H1 (cell line): ENCODE results near the gene POLD4. TPM values are rescaled to one million over a fixed set of nuclear protein-coding genes. Genes with fewer than 3 reads are reported as not detected.

Experiments
- BRCA1 ChIP-seq: IDR thresholded peaks from 2 replicates; pipeline ENCODE4 v1.6.1; 2012; ENCODE audit warnings: low read depth, low read length, improper control_type of control experiment
- CHD7 ChIP-seq: fragments of 300-600 bp; sonication (generic); IDR thresholded peaks from 2 replicates; pipeline ENCODE4 v1.7.1; 2012; ENCODE audit warnings: low read length, moderate library complexity, mild to moderate bottlenecking, inconsistent platforms; ENCODE audit not compliant: insufficient replicate concordance
- MAFK ChIP-seq: IDR thresholded peaks from 2 replicates; pipeline ENCODE4 v1.6.1; 2012; ENCODE audit warnings: low read depth, mild to moderate bottlenecking, improper control_type of control experiment, low read length
- MAX ChIP-seq: IDR thresholded peaks from 2 replicates; pipeline ENCODE4 v1.6.1; 2012; ENCODE audit warnings: inconsistent platforms
- POLR2AphosphoS5 ChIP-seq: IDR thresholded peaks from 2 replicates; pipeline ENCODE4 v1.6.1; 2011; ENCODE audit warnings: low read depth, low read length
- SAP30 ChIP-seq: fragments of 300-600 bp; sonication (generic); IDR thresholded peaks from 2 replicates; pipeline ENCODE4 v1.7.1; 2012; ENCODE audit warnings: low read length, moderate library complexity, mild to moderate bottlenecking, inconsistent platforms; ENCODE audit not compliant: insufficient read depth, insufficient replicate concordance
- SP4 ChIP-seq: IDR thresholded peaks from 2 replicates; pipeline ENCODE4 v1.6.1; 2012; ENCODE audit warnings: low read length, inconsistent platforms
- polyA plus RNA-seq, 7 experiments: library from polyadenylated mRNA; depleted of rRNA in 3 of 7; stranded (reverse) in 5 of 7; unstranded in 2 of 7; fragments of >200 nt in 5 of 7; fragments of 200-250 nt in 2 of 7; gene quantifications; 1 replicate in 5 of 7; 2 replicates in 1 of 7; 4 replicates in 1 of 7; pipeline versions ENCODE4 v1.2.1 to v1.2.3, GENCODE V29; 2011 to 2013; ENCODE audit warnings: missing spikeins in 2 of 7, mixed read lengths in 2 of 7
- total RNA-seq: library from RNA; stranded (reverse); fragmentation: NEBNext Ultra II Directional; extraction: Animal tissue kit (Norgen Biotek cat#: 25700); gene quantifications from 2 replicates; pipeline ENCODE4 v1.2.1, GENCODE V29; 2021
- TF ChIP-seq, protein P1 (sequence below), 3 experiments: IDR thresholded peaks; 1 replicate in 2 of 3; 2 replicates in 1 of 3; pipeline versions ENCODE4 v1.5.1 to v1.6.1; 2011; ENCODE audit warnings: low read length in 3 of 3, mild to moderate bottlenecking in 3 of 3, inconsistent platforms in 2 of 3, low read depth in 1 of 3, moderate library complexity in 1 of 3; ENCODE audit not compliant: insufficient read depth in 1 of 3; ENCODE audit errors: control extremely low read depth in 1 of 3

POLD4 gene
- total and polyA plus RNA-seq, 2 of the 8 experiments (the other 6 are each of a cell fraction or from before 2014, with no cell fraction given) = 21.2 to 46.7 TPM

GRCh38 chr11:67396259-67396581, 42.9 kb upstream of the POLD4 start (continued):
- no peak for TF ChIP-seq CHD7
- no peak for TF ChIP-seq SAP30
- no peak for TF ChIP-seq MAFK
- no peak for TF ChIP-seq POLR2AphosphoS5
- TF ChIP-seq SP4 = no peak
- TF ChIP-seq BRCA1 = no peak
- TF ChIP-seq, protein P1, sequence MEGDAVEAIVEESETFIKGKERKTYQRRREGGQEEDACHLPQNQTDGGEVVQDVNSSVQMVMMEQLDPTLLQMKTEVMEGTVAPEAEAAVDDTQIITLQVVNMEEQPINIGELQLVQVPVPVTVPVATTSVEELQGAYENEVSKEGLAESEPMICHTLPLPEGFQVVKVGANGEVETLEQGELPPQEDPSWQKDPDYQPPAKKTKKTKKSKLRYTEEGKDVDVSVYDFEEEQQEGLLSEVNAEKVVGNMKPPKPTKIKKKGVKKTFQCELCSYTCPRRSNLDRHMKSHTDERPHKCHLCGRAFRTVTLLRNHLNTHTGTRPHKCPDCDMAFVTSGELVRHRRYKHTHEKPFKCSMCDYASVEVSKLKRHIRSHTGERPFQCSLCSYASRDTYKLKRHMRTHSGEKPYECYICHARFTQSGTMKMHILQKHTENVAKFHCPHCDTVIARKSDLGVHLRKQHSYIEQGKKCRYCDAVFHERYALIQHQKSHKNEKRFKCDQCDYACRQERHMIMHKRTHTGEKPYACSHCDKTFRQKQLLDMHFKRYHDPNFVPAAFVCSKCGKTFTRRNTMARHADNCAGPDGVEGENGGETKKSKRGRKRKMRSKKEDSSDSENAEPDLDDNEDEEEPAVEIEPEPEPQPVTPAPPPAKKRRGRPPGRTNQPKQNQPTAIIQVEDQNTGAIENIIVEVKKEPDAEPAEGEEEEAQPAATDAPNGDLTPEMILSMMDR (IDR thresholded peaks at IDR 0.05; ENCODE audit: control extremely low read depth in 1 of 3, insufficient read depth in 1 of 3, low read depth in 1 of 3, low read length in 3 of 3) = no peak
- TF ChIP-seq MAX = no peak
